ENCODE data around the gene PSMD13.
"Not testable (repeated sequence)": the region's sequence is repeated elsewhere in the genome, so short reads cannot be mapped to it uniquely, and the experiment has no call there.

Gene PSMD13

DNA sequence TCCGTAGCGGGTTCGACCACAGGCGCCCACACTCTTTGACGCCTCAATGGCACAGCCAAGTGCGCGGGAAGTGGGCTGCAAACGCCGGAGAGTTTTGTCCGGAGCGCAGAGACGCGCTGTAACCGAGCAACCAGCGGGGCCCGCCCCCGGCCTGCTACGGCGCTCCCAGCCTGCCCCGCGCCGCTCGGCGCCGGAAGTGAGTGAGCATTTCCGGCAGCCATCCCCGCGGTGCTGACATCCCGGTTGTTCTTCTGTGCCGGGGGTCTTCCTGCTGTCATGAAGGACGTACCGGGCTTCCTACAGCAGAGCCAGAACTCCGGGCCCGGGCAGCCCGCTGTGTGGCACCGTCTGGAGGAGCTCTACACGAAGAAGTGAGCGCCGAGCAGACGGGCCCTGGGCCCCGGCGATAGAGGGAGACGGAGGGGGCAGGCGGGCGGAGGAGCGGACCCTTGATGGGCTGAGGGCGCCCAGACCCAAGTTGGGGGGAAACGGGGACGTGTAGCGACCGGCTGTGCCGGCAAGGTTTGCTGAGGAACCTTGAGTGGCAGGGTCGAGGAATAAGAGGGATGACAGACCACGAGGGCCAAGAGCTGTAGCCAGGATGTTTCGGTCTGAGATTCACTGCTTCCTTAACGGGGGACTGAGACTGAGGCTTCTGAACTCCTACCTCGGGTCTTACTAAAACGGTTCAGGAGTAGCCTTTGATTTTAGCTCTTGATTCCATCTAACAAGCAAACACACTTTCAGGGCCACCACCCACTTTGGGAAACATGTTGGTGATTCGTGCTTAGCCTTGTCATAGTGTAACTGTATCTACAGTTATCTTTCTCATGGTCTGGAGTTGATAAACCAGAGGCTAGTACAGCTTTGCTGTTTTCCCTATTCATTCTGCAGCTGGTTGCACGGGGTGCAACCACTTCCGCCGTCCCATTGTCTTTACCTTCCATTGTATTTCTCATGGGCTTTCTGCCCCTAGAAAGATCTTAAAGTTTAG lies at the start of gene PSMD13:
PSMD13 (plus strand) TSS at position 203 of the 994 bp plus-strand sequence; CDS start at position 277, 74 bp downstream.
- DNase-seq: peak; percentile 94

DNA sequence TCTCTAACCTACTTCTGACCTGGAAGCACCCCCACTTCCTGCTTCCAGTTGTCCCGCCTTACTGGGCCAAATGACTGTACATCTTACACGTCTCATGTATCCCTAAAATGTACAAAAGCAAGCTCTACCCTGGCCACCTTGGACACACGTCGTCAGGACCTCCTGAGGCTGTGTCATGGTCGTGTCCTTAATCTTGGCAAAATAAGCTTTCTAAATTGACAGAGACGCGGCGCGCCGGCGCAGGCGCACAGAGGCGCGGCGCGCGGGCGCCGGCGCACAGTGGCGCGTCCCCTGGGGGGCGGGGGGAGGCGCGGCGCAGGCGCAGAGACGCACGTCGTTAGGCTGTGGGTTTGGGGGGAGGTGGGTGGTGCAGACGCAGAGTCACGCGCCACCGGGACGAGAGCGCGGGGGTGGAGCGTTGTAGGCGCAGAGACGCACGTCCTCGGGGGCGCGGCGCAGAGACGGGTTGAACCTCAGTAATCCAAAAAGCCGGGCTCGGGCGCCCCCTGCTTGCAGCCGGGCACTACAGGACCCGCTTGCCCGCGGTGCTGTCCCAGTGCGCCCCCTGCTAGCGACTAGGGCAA lies 47.5 kb upstream of the PSMD13 start:
- not testable (repeated sequence) for DNase-seq

DNA sequence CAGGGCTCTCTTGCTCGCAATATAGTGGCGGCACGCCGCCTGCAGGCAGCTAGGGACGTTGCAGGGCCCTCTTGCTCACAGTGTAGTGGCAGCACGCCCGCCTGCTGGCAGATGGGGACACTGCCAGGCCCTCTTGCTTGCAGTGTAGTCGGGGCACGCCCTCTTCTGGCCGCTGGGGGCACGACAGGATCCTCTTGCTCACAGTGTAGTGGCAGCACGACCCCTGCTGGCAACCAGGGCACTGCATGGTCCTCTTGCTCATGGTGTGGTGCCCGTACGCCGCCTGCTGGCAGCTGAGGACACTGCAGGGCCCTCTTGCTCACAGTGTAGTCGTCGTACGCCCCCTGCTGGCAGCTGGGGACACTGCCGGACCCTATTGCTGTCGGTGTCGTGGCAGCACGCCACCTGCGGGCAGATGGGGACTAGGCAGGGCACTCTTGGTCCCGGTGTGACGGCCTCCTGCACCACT lies 46.9 kb upstream of the PSMD13 start:
- DNase-seq: peak; percentile 83

DNA sequence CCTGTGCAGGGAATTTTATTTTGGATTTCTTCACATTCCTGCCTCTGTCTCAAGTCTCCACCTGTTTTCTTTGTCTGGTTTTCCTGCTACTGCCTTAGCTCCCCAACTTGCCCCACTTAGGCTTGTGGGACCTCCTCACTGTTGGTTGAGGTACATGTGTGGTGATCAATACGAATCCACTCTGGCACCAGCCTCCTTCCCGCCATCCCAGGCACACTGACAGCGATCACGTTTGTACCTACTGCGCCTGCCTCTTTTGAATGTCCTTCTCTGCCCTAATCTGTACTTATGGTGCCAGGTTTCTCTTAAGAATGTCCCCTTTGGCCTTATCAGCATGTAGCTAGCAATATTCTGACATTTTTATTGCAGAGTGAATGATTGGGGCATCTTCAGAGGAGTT lies 46.2 kb upstream of the PSMD13 start:
- DNase-seq: not testable (repeated sequence)

DNA sequence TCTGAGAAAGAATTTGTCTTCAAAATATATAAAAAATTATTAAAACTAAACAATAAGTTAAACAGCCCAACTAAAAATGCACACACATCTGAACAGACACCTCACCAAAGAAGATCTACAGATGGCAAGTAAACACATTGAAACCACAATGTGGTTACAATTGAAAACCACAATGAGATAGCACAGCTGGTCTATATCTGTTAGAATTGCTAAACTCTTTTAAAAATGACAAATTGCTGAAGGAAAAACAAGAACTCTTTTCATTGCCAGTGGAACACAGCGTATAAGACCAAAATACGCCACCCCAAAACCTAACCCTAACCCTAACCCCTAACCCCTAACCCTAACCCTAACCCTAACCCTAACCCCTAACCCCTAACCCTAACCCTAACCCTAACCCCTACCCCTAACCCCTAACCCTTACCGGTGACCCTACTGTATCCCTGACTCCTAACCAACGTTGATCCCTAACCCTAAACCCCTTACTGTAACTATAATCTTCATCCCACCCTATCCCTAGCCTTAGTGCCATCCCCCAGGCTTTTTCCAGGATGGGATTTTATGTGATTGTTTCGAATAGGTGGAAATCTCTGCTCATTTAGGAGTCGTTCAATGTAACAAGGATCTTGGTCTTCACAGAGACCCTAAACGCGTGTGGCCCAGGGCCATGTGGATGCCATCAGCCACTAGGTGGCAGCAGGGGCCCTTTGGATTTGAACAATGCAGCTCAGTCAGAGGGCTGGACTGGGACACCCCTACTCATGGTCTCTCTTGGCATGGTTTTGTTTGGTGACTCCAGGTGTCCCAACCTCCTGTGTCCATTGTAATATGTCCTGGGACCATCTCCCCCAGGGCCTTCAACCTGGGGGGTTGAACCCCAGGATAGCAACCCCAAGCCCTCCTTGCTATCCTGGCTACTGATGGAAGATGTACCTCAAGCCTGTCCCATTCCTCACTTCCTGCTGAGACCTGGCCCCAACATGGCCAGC lies 45.0 kb upstream of the PSMD13 start:
- DNase-seq: peak; percentile 60

DNA sequence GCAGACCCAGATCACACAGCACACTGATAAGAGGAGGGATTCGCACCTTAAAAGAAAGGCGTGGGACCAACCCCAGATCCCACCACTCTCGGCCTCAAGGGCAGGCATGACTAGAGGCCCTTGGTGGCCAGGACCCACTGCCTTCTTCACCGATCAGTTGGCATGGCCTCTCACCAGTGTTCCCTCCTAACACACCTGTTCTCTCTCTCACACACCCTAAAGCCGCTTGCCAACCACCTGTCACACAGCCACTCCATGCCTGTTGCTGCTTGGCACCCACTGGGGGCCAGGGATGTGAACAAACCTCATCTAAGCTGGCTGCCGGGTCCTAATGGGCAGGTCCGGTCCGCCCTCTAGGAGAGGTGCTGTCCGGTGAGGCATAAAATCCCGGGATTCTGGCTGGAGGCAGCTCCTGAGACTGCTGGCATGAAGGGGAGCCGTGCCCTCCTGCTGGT lies 44.1 kb upstream of the PSMD13 start, which contains the start of gene SCGB1C1:
SCGB1C1 (plus strand) TSS at position 405 of the 455 bp plus-strand sequence; CDS start at position 427, 22 bp downstream.
- DNase-seq: not testable (repeated sequence)

DNA sequence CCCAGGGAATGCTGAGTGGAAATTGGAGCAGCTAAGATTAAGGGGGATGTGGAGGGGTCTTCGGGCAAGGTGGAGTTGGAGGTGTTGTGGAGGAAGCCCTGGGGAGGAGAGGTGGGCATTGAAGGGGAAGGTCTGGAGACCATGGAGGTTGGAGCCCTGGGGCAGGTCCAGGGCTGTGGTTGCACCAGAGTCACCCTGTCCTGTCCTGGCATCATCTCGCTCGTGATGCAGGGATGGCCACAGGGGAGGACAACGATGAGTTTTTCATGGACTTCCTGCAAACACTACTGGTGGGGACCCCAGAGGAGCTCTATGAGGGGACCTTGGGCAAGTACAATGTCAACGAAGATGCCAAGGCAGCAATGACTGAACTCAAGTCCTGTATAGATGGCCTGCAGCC lies 43.3 kb upstream of the PSMD13 start:
- not testable (repeated sequence) for DNase-seq

DNA sequence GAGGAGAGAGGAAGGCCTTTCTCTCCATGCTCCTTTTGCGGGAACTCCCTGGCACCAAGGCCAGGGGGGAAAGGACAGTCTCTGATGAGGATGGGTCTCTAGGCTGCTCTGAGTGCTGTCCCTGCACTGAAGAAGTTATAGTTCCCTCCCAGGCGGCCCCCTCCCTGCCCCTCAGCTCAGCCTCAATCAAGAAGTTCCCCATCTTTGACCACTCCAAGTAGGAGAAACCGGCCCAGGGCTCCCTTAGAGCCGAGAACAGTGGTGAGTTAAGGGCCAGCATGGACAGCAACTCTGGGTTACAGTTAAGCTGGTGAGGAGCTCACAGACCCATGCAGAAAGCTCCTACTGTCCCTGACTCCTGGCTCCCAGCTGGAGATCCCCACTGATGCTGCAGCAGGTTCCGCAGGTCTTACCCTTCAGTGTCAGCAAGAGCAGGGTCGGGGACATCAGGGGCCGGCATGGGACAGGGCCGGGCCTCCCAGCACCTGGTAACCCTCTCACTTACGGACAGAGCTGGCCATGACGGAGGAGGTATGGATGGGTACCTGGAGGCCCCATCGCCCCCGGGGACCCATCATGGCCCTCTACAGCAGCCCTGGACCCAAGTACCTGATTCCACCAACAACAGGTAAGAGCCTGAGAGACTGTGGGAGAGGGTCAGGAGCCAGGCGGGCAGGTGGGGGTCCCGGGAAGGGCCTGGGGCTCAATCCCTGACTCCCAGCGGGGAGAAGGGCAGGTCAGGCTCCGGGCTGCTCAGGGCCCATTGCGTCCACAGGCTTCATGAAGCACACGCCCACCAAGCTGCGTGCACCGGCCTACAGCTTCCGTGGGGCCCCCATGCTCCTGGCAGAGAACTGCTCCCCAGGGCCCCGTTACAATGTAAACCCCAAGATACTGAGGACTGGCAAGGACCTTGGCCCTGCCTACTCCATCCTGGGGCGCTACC lies 39.7 kb upstream of the PSMD13 start:
- peak; percentile 2 for DNase-seq

DNA sequence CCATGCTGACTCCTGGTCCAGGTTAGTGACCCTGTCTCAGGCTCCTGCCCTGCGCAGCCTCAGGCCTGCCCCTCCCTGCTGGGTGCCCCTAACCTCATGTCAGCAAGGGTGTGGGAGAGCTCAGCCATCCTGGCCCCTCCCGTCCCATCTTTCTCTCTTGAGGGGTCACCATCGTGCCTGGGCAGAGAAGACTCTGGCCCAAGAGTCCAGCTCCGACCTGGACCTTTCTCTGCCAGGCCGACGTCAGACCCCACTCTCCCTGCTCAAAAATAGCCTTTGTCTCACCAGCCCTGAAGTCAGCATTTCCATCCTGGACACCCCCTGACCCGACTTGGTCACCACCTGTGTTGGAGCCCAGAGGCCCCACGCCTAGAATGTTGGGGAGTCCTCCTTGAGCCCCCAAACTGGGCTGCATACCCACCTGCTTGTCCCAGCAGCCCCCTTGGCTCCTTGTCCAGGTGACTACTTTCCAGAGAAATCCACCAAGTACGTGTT lies 39.0 kb upstream of the PSMD13 start:
- peak; percentile 2 for DNase-seq

DNA sequence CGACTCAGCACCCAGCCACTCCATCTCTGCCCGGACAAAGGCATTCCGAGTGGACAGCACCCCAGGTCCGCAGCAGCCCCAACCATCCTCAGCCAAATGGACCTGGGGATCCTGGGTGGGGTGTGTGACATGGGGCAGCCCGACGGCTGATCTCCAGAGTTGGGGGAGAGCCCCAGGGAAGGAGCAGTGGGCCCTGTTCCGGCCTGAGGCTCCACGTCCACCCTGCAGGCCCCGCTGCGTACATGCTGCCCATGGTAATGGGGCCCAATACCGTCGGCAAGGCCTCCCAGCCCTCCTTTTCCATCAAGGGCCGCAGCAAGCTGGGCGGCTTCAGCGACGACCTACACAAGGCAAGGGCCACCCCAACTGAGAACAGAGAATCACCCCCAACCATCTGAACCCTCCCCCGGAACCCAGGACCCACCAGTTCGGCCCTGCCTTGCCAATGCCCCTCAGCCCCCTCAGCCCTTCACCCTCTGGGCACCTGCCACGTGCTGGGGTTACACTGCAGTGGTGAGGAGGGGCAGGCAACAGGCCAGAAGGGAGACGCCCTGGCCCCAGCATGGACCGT lies 38.5 kb upstream of the PSMD13 start:
- DNase-seq: no peak

DNA sequence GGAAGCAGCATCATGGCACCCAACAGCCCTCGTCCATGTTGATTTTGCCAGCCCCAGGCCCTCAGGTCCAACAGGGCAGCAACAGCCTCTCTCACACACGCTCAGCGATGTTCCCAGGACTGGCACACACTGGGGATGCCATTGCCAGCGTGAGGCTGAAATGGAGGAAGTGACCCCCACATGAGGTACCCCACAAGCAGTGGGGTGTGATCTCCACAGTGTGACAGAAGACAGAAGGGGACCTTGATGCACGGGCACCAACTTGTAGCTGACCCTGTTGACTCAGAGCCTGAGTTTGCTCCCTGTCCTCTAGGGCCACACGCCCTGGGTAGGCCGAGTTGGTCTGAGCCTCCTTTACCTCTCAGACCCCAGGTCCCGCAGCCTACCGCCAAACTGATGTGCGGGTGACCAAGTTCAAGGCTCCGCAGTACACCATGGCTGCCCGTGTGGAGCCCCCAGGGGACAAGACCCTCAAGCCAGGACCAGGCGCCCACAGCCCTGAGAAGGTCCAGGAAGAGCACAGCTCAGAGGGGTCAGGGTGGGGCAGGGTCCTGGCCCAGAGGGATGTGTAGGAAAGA lies 37.7 kb upstream of the PSMD13 start:
- no peak for DNase-seq

DNA sequence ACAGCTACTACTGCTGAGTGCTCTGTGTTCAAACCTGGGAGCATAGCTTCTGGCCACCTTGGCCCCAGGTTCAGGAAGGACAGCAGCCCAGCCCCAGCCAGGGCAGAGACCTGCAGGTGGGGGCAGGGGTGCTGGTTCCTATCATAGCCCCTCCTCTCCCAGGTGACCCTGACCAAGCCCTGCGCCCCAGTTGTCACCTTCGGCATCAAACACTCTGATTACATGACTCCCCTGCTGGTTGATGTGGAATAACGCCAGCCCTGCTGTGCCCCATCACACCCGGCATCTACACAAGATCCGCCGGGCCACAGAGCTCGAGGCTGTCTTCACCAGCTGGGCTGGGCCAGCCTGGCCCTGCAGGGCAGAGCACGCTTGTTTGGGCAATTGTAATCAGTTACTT lies 37.0 kb upstream of the PSMD13 start:
- DNase-seq: no peak

DNA sequence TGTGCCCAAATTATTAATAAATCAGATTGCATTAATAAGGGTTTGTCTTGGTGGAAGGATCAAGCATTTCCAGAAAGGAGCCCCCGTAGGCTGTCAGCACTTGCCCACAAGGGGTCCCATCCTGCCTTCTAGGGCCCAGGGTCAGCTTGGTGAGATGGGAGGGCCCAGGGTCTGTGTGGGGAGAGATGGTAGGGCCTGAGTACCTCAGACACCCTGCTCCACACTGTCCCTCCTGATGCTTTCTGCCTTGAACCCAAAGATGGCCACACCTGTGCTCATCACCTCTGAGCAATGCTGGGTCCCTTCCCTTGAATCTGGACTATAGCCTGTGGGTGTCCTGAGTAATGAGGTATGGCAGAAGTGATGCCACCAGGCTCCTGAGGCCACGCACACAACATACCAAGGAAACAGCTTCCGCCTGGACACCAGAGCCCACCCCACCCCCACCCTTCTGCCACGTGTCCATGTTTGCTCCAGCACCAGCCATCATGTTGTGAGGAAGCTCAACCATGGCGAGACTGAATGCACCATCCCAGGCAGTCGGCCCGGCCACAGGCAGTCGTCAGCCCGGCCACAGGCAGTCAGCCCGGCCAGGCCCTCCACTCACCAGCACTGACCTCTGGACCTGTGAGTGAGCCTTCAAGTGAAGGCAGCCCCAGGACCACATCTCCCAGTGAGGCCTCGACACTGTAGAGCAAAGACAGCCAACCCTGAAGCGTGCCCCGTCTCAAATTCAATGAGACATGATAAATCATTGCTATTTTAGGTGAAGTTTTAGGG lies 36.4 kb upstream of the PSMD13 start:
- DNase-seq: no peak

DNA sequence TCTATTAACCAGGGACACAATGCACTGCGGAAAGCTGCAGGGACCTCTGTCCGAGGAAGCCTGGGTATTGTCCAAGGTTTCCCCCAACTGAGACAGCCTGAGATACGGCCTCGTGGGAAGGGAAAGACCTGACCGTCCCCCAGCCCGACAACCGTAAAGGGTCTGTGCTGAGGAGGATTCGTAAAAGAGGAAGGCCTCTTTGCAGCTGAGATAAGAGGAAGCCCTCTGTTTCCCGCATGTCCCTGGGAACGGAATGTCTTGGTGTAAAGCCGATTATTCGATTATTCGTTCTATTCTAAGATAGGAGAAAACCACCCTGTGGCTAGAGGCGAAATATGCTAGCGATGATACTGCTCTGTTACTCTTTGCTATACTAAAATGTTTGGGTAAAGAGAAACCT lies 34.8 kb upstream of the PSMD13 start:
- DNase-seq: no peak

DNA sequence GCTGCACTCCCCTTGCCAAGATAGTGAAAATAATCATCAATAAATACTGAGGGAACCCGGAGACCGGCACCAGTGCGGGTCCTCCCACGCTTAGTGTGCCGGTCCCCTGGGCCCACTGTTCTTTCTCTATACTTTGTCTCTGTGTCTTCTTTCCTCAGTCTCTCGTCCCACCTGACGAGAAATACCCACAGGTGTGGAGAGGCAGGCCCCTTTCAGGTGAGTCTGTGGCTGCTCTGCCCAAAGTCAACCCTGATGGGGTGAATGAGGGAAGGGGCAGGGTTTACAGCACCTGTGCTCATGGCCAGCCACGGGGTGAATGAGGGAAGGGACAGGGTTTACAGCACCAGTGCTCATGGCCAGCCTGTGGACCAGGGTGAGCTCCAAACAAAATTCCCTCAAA lies 34.3 kb upstream of the PSMD13 start:
- no peak for DNase-seq

DNA sequence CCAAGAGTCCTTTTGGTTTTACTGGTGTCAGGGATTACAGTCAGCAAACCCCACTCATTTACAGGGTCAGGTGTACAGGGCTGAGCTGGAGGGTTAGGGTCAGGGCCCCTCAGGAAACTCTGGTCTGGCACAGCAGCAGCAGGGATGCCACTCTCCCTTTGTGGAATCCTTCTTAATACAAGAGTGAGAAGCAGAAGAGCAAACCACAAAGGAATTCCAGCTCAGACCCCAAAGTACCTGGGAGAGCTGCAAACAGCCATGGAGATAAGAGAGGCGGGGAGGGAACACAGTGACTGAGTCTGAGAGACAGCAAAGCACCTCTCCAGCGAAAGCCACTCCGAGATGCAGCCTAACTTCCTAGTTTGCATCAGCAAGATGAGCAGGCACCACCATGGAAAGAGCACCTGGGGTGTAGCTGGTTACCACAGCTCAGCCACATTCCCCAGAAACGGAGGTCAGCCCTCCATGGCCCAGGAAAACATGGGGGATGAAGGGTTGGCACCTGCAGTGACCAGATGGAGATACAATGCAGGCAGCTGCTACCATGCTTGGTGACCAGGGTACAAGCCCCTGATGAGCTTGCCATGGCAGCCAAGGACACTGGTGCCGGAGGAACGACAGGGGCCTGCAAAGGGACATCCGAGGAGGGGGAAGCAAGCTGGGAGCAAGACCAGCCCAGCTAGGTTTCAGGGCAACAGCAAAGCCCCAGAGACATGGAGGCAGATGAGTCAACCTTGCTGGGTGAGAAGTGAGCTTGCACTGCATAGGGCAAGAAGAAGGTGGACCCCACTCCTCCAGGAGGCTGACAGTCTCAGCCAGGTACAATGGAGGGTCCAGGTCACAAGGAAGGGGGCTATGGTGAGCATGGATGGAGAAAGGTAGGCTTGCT lies 33.5 kb upstream of the PSMD13 start:
- DNase-seq: no peak

DNA sequence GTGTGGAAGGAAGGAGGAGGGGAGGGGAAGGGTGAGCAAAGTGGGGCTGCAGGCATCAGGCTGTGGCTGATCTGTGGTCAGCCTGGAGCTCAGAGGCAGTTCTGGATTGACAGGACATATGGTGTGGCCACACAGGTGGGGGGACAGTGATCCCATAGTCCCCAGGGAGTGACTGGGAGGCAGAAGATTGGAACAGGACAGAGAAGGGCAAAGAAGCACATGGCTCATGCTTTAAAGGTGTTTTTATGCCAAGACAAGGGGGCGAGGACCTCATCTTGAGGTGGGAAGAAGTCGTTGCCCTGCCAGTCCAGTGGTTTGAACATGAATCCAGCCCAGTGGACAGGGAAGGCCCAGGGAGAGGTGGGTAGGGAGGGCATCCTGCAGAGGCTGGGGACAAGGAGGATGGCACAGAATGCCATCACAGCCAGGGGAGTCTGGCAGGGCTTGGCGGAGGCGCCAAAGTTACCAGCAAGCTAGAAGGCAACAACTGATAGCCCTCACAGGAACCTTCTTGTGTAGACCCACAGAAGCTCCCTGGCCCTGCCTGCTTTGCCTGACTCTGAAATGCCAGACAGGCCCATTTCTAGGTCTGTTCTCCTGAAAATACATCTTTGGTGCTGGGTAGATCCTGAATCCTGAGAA lies 32.7 kb upstream of the PSMD13 start:
- DNase-seq: no peak

DNA sequence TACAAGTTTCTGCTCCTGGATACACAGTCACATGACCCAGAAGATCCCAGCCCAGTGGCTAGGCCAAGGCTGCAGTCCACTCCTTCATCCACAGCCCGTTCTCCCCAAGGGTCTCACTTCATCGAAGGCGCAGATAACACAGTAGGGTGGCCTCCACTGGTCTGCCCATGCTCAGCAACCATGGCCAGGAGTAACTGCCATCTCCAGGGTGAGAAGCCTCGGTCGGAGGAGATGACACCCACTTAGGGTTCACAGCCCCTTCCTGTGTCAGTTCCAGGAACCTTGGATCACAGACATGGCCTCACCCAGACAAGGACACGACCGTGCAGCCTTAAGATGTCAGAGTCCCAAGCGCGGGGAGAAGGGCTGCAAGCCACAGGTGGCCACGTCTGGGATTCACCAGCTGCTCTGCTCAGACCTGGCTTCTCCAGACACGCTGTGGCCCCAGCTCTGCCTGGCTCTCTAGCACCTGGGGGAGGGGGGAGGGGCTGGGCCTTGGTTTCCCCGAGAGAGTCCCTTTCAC lies 32.1 kb upstream of the PSMD13 start:
- DNase-seq: no peak

Measured in activated CD4-positive, alpha-beta T cell treated with anti-CD3 and anti-CD28 coated beads for 48 hours (primary cell).